GM18870 (cell line): ENCODE measurements around the gene A2ML1.
"Not testable (repeated sequence)": the region's sequence is repeated elsewhere in the genome, so short reads cannot be mapped to it uniquely, and the experiment has no call there.

ENCODE experiments used
- ATAC-seq: cut with Tn5 transposase; IDR thresholded peaks from one replicate; pipeline ENCODE4 v1.9.1; 2021; ENCODE audit warnings: moderate library complexity; ENCODE audit not compliant: unreplicated experiment

Gene A2ML1

DNA sequence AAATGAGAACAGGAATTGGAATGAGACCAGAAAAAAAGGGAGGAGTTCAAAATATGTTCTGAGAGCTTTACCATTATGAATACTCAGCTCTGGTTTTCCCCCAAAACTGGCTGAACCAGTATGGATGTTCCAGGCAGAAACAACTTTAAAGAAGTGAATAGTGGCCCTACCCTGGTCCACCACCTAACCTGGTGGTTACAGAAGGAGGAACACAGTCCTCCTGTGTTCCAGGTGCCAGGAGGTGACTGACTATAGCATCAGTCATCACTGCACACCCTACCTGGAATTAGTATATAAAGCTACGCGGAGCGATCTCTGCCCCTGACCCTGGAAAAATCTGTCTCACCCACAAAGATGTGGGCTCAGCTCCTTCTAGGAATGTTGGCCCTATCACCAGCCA is at the start of gene A2ML1:
Gene A2ML1 (plus strand): TSS at position 324 of the 400 bp plus-strand sequence. CDS start 31 bp downstream, at position 355.
- no peak for ATAC-seq

DNA sequence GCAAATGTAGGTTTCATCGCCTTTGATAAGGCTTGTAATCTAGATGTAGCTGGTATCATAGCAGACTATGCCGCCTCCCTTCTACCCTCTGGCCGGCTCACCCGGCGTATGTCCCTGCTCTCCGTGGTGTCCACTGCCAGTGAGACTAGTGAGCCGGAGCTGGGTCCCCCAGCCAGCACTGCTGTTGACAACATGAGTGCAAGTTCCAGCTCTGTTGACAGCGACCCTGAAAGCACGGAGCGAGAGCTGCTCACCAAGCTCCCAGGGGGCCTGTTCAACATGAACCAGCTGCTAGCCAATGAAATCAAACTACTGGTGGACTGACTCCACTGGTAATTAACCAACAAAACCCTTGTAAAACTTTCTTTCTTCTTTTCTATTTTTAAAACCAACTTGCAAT is 49.0 kb upstream of the A2ML1 start:
- ATAC-seq: no peak

DNA sequence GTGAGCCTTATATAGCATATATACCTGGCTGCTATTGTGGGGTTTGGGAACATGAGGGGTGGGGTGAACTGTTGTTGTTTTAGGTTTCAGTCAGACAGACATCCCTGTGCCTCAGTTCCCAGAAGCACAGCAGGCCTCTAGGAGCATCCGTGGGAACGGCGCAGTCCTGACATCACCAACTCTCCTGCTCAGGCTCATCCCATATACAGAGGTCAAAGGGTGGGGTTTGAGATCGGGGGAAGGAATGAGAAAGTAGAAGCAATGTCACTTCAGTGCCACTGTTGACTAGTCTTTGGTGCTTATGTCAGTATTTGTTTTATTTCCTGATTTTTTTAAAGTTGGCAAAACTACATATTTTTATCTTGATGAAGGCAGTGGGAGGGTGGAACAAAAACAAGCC is 43.1 kb upstream of the A2ML1 start:
- ATAC-seq: no peak

DNA sequence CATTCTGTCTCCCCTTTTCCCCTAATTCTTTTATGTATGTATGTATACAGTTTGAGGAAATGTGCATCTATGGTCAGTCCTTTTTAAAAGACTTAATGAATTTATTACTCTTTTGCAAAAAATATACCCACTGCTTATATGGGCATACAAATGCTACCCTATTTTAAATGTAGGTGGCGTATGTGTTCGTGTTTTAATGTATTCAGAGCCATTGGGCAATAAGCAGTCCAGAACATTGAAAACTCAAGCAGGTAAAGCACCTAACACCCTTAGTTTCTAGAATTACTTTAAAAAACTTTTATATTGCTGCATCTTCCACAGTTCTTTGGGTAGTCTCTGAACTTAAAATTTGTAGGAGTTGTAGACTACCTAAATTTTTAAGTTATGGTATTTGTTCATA is 42.6 kb upstream of the A2ML1 start:
- no peak for ATAC-seq

DNA sequence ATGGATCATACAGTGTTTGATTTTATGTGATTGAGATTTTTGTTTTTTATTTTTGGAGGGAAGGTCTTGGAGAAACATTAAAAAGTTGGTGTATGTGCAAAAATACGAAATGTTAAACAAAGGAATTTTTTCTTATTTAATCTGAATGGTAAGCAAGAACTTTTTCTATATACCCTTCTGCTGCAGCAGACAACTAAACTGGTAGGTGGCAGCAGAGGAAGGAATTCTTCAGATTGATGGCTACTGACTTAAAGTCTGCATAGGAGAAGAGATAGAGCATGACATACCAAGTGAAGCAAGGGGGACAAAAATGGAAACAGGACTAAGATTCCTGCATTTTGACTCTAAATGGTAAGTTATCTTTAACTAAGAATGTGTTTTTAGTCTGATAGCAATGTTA is 42.0 kb upstream of the A2ML1 start:
- no peak for ATAC-seq

DNA sequence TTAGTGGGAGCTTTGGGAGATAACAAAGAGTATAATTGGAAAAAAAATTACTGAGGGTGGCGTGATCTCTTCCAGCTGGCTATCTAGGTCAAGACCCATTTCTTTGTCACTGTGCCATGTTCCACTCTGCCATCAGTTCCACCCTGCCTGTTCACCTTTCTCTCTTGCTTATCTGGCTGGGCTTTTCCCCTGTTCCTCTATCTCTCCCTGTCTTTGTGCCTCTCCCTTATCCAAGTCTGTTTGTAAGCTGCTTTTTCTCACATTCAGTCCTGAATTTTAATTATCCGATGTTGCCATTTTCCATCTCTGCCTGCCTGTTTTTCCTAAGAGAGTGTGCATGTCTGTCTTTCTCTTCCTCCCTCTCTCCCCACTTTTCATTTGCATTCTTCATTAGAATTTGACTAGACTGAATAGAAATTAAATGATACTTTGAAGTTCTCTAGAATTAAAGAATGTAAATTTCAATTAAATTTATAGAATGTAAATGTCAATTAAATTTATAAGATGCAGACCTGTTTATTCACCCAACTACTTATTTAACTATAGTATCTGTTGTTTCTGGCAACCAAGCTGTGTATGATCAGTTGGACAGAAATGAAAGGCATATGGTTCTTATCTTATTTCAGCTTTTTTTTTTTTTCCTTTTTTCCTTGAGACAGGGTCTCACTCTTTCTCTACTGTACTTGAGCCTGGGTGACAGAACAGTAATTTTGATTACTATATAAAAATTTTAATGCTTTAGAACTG is 40.9 kb upstream of the A2ML1 start:
- no peak for ATAC-seq

DNA sequence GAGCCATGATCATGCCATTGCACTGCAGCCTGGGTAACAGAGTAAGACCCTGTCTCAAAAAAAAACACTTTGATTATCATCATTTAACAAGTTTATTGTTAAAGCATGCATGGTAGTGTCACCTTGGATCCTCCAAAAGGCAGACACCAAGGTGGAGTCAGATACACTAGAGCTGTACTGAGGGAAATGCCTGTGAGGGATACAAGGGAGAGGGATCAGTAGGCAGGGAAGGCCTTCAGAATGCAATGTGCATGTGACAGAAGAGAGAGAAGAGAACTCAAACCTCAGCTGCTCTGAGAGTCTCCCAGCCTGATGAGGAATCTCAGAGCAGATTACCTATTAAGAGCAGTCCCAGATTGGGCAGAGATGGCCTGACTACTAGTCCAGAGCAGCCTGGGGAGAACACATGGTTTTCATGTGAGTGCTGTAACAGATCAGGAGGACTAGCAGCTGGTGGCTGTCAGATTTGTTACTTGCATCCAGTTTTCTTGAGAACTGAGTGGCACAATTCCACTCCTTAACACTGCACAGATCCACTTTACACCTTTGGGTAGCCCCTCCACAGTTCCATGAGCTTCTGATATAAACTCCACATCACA is 38.0 kb upstream of the A2ML1 start:
- no peak for ATAC-seq

DNA sequence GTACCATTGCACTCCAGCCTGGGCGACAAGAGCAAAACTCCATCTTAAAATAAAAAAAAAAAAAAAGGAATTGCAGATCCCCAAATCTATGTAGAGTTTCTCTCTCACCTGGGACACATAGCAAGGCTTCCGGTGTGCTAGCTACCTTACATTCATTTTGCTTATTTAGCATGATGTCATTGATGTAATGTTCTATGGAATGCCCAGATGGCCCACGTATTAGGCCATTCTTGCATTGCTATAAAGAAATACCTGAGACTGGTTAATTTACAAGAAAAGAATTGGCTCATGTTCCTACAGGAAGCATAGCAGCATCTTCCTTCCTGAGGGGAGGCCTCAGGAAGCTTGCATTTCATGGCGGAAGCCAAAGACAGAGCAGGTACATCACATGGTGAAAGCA is 36.9 kb upstream of the A2ML1 start:
- ATAC-seq: no peak

DNA sequence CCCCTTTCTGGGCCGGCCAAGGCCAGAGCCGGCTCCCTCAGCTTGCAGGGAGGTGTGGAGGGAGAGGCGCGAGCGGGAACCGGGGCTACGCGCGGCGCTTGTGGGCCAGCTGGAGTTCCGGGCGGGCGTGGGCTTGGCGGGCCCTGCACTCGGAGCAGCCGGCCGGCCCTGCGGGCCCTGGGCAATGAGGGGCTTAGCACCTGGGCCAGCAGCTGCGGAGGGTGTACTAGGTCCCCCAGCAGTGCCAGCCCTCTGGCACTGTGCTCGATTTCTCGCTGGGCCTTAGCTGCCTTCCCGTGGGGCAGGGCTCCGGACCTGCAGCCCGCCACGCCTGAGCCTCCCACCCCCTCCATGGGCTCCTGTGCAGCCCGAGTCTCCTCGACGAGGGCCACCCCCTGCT is 35.2 kb upstream of the A2ML1 start:
- not testable (repeated sequence) for ATAC-seq

DNA sequence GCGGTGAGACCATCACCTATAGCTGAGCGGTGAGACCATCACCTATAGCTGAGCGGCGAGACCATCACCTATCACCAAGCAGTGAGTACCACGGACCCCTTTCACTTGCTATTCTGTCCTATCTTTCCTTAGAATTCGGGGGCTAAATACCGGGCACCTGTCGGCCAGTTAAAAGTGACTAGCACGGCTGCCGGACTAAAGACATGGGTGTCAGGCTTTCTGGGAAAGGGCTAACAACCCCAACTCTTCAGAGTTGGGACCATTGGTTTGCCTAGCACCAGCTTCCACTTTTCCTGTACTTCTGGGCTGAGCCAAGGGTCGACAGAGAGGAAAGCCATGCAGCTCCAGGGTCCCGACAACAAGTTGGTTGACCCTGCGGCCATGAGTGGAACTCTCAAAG is 33.7 kb upstream of the A2ML1 start:
- ATAC-seq: not testable (repeated sequence)

DNA sequence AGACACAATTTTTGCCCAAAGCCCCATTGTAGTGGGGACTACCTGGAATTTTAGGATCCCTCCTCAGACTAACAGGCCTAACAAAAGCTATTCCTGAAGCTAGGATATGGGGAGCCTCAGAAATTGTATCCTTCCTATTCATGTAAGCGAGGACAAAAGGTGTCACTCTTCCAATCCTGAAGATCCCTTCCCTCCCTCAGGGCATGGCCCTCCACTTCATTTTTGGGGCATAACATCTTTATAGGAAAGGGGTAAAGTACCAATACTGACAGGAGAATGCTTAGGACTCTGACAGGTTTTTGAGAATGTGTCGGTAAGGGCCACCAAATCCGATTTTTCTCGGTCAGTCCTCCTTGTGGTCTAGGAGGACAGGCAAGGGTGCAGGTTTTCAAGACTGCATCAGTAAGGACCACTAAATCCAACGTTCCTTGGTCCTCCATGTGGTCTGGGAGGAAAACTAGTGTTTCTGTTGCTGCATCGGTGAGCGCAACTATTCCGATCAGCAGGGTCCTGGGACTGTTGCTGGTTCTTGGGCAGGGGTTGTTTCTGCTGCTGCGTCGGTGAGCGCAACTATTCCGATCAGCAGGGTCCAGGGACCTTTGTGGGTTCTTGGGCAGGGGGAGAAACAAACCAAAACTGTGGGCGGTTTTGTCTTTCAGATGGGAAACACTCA is 32.9 kb upstream of the A2ML1 start:
- ATAC-seq: not testable (repeated sequence)

DNA sequence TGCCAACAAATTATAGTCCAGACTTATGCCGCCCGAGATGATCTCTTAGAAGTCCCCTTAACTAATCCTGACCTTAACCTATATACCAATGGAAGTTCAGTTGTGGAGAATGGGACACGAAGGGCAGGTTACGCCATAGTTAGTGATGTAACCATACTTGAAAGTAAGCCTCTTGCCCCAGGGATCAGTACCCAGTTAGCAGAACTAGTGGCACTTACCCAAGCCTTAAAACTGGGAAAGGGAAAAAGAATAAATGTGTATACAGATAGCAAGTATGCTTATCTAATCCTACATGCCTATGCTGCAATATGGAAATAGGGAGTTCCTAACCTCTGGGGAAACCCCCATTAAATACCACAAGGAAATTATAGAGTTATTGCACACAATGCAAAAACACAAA is 29.2 kb upstream of the A2ML1 start:
- not testable (repeated sequence) for ATAC-seq

DNA sequence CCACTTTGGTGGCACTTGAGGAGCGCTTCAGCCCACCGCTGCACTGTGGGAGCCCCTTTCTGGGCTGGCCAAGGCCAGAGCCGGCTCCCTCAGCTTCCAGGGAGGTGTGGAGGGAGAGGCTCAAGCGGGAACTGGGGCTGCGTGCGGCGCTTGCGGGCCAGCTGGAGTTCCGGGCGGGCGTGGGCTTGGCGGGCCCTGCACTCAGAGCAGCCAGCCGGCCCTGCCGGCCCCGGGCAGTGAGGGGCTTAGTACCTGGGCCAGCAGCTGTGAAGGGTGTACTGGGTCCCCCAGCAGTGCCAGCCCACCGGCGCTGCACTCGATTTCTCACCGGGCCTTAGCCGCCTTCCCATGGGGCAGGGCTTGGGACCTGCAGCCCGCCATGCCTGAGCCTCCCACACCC is 27.8 kb upstream of the A2ML1 start:
- ATAC-seq: not testable (repeated sequence)

DNA sequence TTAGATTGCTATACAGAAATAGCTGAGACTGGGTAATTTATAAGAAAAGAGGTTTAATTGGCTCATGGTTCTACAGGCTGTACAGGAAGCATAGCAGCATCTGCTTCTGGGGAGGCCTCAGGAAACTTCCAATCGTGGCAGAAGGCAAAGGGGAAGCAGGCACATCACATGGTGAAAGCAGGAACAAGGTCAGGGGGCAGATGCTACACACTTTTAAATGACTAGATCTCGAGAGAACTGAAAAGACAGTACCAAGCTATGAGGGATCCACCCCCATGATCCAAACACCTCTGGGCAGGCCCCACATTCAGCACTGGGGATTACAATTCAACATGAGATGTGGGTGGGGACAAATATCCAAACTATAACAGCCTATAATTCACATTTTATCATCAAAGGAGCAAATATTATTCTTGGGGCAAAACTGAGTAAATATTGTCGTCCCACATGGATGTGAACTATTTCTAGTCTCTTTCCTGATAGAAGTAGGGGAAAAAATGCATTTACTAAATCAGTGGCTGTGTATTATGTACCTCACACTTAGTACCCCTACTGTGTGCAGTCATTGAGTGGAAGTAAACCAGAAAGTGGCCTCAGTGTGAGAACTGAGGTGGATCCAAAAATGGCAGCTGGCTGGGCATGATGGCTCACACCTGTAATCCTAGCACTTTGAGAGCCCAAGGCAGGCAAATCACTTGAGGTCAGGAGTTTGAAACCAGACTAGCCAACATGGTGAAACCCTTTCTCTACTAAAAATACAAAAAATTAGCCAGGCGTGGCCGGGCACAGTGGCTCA is 25.4 kb upstream of the A2ML1 start:
- ATAC-seq: no peak

DNA sequence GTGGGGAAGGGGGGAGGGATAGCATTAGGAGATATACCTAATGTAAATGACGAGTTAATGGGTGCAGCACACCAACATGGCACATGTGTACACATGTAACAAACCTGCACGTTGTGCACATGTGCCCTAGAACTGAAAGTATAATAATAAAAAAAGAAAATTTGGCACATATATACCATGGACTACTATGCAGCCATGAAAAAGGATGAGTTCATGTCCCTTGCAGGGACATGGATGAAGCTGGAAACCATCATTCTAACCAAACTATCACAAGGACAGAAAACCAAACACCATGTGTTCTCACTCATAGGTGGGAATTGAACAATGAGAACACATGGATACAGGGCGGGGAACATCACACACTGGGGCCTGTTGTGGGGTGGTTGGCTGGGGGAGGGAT is 21.2 kb upstream of the A2ML1 start:
- ATAC-seq: not testable (repeated sequence)

DNA sequence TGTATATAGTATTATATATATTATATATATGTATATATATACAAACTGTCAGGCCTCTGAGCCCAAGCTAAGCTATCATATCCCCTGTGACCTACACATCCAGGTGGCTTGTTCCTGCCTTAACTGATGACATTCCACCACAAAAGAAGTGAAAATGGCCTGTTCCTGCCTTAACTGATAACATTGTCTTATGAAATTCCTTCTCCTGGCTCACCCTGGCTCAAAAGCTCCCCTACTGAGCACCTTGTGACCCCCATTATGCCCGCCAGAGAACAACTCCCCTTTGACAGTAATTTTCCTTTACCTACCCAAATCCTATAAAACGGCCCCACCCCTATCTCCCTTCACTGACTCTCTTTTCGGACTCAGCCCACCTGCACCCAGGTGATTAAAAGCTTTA is 17.6 kb upstream of the A2ML1 start:
- not testable (repeated sequence) for ATAC-seq

DNA sequence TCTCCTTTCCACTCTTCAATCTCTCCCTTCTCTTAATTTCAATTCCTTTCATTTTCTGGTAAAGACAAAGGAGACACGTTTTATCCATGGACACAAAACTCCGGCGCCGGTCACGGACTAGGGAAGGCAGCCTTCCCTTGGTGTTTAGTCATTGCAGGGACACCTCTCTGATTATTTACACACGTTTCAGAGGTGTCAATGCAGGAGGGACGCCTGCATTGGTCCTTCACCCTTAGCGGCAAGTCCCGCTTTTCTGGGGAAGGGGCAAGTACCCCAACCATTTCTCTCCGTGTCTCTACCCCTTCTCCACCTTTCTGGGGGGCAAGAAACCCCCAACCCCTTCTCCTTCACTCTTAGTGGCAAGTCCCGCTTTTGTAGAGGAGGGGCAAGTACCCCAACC is 16.9 kb upstream of the A2ML1 start:
- ATAC-seq: not testable (repeated sequence)

DNA sequence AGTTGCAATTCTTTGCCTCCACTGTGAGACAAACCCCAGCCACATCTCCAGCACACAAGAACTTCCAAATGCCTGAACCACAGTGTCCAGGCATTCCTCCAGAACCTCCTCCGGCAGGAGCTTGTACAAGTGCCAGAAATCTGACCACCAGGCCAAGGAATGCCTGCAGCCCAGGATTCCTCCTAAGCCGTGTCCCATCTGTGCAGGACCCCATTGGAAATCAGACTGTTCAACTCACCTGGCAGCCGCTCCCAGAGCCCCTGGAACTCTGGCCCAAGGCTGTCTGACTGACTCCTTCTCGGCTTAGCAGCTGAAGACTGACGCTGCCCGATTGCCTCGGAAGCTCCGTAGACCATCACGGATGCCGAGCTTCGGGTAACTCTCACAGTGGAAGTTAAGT is 15.3 kb upstream of the A2ML1 start:
- not testable (repeated sequence) for ATAC-seq

DNA sequence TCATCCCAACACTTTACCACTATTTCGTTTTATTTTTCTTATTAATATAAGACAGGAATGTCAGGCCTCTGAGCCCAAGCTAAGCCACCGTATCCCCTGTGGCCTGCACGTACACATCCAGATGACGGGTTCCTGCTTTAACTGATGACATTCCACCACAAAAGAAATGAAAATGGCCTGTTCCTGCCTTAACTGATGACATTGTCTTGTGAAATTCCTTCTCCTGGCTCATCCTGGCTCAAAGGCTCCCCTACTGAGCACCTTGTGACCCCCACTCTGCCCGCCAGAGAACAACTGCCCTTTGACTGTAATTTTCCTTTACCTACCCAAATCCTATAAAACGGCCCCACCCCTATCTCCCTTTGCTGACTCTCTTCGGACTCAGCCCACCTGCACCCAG is 12.3 kb upstream of the A2ML1 start:
- not testable (repeated sequence) for ATAC-seq

DNA sequence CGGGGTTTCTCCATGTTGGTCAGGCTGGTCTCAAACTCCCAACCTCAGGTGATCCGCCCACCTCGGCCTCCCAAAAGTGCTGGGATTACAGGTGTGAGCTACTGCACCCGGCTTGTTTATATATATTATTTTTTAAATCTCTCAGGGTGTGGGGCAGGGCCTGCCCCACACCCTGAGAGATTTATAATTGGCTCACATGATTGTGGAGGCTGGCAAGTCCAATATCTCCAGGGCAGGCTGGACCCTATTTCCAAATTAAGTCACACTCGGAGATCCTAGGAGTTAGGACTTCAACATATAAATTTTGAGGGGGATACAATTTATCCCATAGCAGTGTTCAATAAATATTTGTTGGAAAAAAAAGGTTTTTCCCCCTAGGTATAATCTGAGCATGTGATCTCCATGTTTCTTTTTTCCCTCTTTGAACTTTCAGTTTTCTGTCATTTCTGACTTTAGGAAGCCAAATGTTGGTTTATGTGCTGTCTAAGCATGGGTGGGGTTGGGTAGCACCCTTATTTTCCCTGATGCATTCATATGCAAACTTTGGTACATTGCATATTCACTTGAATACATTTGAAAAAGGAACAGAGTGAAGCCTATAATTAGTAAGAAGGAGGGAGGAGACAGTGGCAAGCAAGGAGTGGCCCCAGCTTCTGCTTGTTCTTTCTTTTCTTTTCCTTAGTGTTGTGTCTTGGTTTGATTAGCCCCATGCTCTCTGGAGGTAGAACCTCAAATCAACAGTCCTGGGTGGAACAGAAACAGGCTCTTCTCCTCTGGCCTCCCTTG is 8.7 kb upstream of the A2ML1 start:
- no peak for ATAC-seq
